Stimulated activated CD4-positive, alpha-beta T cell treated with anti-CD3 and anti-CD28 coated beads, TNF-alpha, amount 100 ng/mL, for 4 hours (primary cell): ENCODE results near the gene TKT.

Source experiments
- DNase-seq, 3 experiments: peaks; one replicate each; pipeline ENCODE4 v3.0.0-alpha.2; 2020; ENCODE audit warnings: low read depth in 3 of 3

TKT gene

DNA sequence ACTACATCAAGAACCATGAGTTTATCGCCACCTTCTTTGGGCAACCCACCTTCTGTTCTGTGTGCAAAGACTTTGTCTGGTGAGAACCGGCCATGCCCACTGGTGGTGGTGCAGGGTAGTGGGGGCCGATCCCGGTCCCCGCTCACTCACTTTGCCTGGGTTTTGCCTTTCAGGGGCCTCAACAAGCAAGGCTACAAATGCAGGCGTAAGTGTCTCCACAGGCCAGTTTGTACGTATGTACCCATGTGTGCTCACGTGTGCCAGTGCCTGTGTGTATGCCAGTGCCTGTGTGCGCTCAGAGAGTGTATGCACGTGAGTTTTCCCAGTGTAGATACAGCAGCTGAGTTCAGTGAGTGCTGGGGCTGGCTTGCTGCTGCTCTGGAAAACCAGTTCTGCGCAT is 74.3 kb downstream of the TKT start:
- DNase-seq: no peak

DNA sequence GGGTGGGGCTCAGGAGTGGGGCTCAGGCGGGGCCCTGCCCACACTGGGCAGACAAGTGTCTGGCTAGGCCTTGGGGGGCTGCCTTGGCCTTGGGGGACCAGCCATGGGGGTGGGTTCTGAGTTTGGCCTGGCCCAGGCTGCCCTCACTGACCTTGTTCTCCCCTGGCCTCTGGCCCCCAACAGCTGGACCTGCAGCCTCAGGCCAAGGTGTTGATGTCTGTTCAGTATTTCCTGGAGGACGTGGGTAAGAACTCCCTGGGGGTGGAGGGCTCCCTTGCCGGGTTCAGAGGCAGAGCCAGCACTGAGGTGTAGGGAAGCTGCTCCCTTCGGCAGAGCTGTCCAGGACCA is 74.8 kb downstream of the TKT start:
- DNase-seq: no peak

DNA sequence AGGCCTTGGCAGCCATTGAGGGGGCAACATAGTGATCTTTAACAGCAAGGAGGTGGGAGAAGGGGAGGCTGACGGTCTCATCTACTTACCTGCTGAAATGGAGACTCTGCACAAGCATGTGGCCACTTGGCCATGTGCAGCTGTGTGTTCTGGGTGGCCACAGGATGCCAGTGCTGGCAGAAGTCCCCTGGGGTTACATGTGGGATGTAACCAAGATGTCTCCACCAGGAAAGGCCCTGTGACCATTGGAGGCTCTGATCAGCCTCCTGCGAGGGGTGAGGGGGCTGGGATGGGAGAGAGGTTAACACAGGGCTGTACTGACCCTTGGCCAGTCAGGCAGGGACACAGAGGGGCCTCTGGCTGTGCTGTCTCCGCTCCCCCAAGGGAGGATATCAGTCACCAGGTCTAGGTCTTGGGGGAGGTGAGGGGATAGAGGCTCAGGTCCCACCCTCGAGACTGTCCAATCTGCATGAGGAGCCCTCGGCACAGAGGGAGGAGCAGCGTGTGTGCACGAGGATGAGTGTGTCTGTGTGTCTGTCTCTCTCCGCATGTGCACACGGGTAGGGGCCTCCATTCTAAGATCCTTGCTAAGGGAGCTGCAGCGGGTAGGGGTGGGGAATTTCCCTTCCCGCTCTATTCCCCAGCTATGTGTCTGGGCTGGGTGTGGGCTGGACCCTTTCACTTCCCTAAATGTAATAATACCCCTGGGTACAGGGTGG is 75.4 kb downstream of the TKT start:
- DNase-seq: no peak

DNA sequence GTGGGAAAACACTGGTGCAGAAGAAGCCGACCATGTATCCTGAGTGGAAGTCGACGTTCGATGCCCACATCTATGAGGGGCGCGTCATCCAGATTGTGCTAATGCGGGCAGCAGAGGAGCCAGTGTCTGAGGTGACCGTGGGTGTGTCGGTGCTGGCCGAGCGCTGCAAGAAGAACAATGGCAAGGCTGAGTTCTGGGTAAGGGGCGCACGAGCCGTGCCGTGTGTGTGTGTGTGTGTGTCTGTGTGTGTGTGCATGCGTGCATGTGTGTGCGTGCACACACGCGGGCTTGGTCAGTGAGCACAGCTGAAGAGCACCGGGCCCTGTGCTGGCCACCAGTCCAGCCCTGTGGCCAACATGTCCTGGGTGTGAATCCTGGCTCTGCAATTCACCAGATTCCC is 76.2 kb downstream of the TKT start:
- no peak for DNase-seq

DNA sequence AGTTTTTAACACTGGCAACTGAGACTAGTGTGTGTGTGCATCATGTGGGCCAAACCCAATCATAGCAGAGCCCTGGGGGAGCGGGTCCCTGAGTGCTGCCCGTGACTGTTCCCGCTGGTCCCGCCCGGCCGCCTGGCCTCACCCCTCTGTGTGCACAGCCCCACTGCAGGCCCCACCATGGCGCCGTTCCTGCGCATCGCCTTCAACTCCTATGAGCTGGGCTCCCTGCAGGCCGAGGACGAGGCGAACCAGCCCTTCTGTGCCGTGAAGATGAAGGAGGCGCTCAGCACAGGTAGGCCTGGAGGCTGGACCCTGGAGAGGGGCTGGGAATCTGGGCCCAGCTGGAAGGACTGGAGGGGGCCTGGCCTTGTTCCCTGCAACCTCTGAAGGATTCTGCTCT is 77.6 kb downstream of the TKT start:
- DNase-seq: no peak

DNA sequence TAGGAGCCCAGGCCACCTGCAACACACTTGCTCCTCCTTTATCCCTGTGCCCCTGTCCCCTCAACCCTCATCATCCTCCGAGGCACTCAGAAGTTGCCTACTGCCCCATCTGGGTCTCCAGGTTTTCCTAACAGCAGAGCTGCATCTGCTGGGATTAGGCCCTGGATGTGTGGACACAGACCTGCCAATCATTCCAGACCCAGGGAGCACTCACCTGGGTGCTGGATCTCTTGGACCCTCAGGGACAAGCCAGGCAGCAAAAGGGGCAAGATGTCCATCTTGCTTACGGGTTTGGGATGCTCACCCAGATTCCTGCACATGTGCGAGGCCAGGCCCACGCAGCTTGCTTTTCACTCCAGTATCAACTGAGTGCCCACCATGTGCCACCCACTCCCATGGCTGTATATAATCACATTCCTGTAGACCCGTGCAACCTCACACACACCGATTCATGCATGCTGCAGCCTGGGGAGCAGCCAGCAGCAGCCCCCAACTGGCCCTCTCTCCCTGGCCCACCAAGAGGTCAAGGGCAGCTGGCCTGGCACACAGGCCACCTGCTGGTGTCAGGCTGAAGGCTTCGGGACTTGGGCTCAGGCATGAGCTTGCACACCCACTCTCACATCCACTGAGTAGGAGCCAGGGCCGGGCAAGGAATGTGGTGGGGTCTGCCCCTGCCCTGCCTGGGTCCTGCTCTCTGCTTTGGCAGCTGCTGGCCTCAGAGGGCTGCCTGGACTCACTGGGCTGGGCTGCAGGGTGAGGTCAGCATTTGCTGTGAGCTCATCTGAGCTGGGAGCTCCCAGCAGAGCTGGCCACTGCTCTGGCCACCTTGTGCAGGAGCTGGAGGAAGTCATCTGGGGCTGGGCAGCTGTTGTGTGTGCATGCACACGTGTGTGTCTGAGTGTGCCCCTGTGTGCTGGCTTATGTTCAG is 79.9 kb downstream of the TKT start:
- no peak for DNase-seq
